SK-N-SH treated with all-trans-retinoic acid at 6 μM for 48 hours (cell line): ENCODE results near the gene SLC25A34.

Source experiments
- ATAC-seq: fragments of 200-7000 bp; cut with Tn5 transposase; 3 replicates; pipeline ENCODE4 v1.9.1; 2020; ENCODE audit warnings: mild to moderate bottlenecking, moderate library complexity
- ARNTL ChIP-seq: fragments of 450-650 bp; formaldehyde crosslinking; IDR thresholded peaks from 2 replicates; pipeline ENCODE4 v1.5.0; 2020; ENCODE audit warnings: low read depth, mild to moderate bottlenecking, moderate library complexity, borderline replicate concordance
- BACH2 ChIP-seq: fragments of 250-450 bp; sonication (Bioruptor Pico); IDR thresholded peaks from 2 replicates; pipeline ENCODE4 v1.9.0; 2021; ENCODE audit warnings: mild to moderate bottlenecking, borderline replicate concordance
- CSDC2 ChIP-seq: fragments of 250-450 bp; sonication (Bioruptor Pico); IDR thresholded peaks from 2 replicates; pipeline ENCODE4 v1.5.0; 2020; ENCODE audit warnings: mild to moderate bottlenecking, moderate library complexity
- ESRRG ChIP-seq: fragments of 250-450 bp; sonication (Bioruptor Pico); IDR thresholded peaks from 2 replicates; pipeline ENCODE4 v1.6.1; 2021; ENCODE audit warnings: mild to moderate bottlenecking
- GLIS3 ChIP-seq: fragments of 250-450 bp; sonication (Bioruptor Pico); IDR thresholded peaks from 2 replicates; pipeline ENCODE4 v1.5.0; 2020; ENCODE audit warnings: mild to moderate bottlenecking, moderate library complexity
- ISL1 ChIP-seq: fragments of 250-450 bp; sonication (Bioruptor Pico); IDR thresholded peaks from 2 replicates; pipeline ENCODE4 v2.1.2; 2022; ENCODE audit warnings: mild to moderate bottlenecking, moderate library complexity
- OSR1 ChIP-seq: fragments of 250-450 bp; sonication (Bioruptor Pico); IDR thresholded peaks from 2 replicates; pipeline ENCODE4 v1.8.0; 2022; ENCODE audit warnings: moderate library complexity, mild to moderate bottlenecking, inconsistent platforms
- PPARA ChIP-seq: fragments of 250-450 bp; sonication (Bioruptor Pico); IDR thresholded peaks from 2 replicates; pipeline ENCODE4 v1.5.0; 2020; ENCODE audit warnings: mild to moderate bottlenecking, borderline replicate concordance
- RARB ChIP-seq: fragments of 250-450 bp; sonication (Bioruptor Pico); IDR thresholded peaks from 2 replicates; pipeline ENCODE4 v1.8.0; 2021; ENCODE audit warnings: mild to moderate bottlenecking, moderate library complexity
- TCF4 ChIP-seq: fragments of 250-450 bp; sonication (Bioruptor Pico); IDR thresholded peaks from 2 replicates; pipeline ENCODE4 v1.8.0; 2021; ENCODE audit warnings: mild to moderate bottlenecking, moderate library complexity, borderline replicate concordance
- TOX ChIP-seq: fragments of 250-450 bp; sonication (Bioruptor Pico); IDR thresholded peaks from 2 replicates; pipeline ENCODE4 v1.8.0; 2021; ENCODE audit warnings: mild to moderate bottlenecking, moderate library complexity, borderline replicate concordance
- ZC3H10 ChIP-seq: fragments of 250-450 bp; sonication (Bioruptor Pico); IDR thresholded peaks from 2 replicates; pipeline ENCODE4 v1.5.1; 2021; ENCODE audit warnings: mild to moderate bottlenecking, moderate library complexity
- ZFP3 ChIP-seq: fragments of 250-450 bp; sonication (Bioruptor Pico); IDR thresholded peaks from 2 replicates; pipeline ENCODE4 v1.5.0; 2020; ENCODE audit warnings: mild to moderate bottlenecking, moderate library complexity
- ZFP30 ChIP-seq: fragments of 450-650 bp; formaldehyde crosslinking; IDR thresholded peaks from 2 replicates; pipeline ENCODE4 v1.5.0; 2022; ENCODE audit warnings: mild to moderate bottlenecking, moderate library complexity
- ZNF565 ChIP-seq: fragments of 450-650 bp; formaldehyde crosslinking; conservative IDR thresholded peaks from 2 replicates; pipeline ENCODE4 v1.5.0; 2020; ENCODE audit warnings: low read depth, mild to moderate bottlenecking, moderate library complexity
- ZNF70 ChIP-seq: fragments of 450-650 bp; formaldehyde crosslinking; IDR thresholded peaks from 2 replicates; pipeline ENCODE4 v1.5.0; 2020; ENCODE audit warnings: mild to moderate bottlenecking, moderate library complexity
- ZNF8 ChIP-seq: fragments of 450-650 bp; formaldehyde crosslinking; IDR thresholded peaks from 2 replicates; pipeline ENCODE4 v1.5.0; 2020; ENCODE audit warnings: mild to moderate bottlenecking, moderate library complexity
- TF ChIP-seq, protein P1 (sequence below): fragments of 250-450 bp; sonication (Bioruptor Pico); IDR thresholded peaks from 2 replicates; pipeline ENCODE4 v1.8.0; 2020; ENCODE audit warnings: mild to moderate bottlenecking, moderate library complexity, borderline replicate concordance
- TF ChIP-seq, protein P2 (sequence below): fragments of 250-450 bp; sonication (Bioruptor Pico); IDR thresholded peaks from 2 replicates; pipeline ENCODE4 v1.5.0; 2020; ENCODE audit warnings: mild to moderate bottlenecking, moderate library complexity
- TF ChIP-seq, protein P3 (sequence below): fragments of 250-450 bp; sonication (Bioruptor Pico); IDR thresholded peaks from 2 replicates; pipeline ENCODE4 v1.5.1; 2021; ENCODE audit warnings: mild to moderate bottlenecking, moderate library complexity
- TF ChIP-seq, protein P4 (sequence below): fragments of 250-450 bp; sonication (Bioruptor Pico); IDR thresholded peaks from 2 replicates; pipeline ENCODE4 v1.5.1; 2020; ENCODE audit warnings: low read depth, mild to moderate bottlenecking, moderate library complexity
- TF ChIP-seq, protein P5 (sequence below): fragments of 250-450 bp; sonication (Bioruptor Pico); IDR thresholded peaks from 2 replicates; pipeline ENCODE4 v1.8.0; 2021; ENCODE audit warnings: low read depth, mild to moderate bottlenecking, moderate library complexity, borderline replicate concordance

Gene SLC25A34

DNA sequence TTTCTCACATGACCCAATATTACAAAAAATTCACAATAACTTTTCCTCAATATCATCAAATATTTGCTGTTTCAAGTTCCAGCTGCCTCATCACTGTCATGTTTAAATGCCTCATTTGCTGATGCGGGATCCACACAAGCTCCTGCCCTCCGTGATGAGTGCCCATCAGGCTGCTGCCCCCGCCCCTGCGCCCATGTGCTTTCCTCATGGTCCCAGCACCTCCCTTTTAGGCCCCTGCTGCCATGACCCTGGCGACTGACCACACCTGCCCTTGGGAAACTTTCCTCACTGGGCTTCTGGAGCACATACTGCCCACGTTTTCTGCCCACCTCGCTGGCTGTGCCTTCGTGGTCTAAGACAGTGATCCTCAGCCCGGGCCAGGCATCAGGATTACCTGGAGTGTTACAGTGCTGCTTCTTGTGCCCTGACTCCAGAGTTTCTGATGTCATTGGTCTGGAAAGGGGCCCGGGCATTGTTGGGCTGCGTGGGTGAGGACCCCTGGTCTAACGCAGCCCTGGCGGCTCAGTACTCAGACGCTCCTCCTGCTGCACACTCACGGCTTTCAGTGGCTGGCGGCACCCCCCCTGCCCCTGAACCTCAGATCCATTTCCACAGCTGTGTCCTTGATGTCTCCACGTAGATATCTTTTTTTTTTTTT, 31.4 kb upstream of the SLC25A34 start:
- TF ChIP-seq ZNF8 (CRISPR knock-in tag): no peak
- no peak for ATAC-seq

DNA sequence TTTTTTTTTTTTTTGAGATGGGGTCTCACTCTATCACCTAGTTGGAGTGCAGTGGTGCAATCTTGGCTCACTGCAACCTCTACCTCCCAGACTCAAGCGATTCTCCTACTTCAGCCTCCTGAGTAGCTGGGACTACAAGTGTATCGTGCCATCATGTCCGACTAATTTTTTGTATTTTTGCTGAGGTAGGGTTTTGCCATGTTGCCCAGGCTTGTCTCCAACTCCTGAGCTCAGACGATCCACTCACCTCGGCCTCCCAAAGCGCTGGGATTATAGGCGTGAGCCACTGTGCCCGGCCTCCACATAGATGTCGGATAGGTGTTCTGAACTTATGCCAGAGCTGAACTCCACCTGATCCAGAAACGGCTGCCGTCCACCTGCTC, 30.9 kb upstream of the SLC25A34 start:
- ATAC-seq: no peak
- TF ChIP-seq ARNTL (CRISPR knock-in tag) (no peak), ISL1 (no peak), BACH2 (CRISPR knock-in tag) (no peak), ZNF70 (no peak), OSR1 (no peak), ESRRG (CRISPR knock-in tag) (no peak), RARB (CRISPR knock-in tag) (no peak), ZC3H10 (CRISPR knock-in tag) (no peak), ZNF565 (no peak), TOX (CRISPR knock-in tag) (no peak)
- TF ChIP-seq, protein P1, sequence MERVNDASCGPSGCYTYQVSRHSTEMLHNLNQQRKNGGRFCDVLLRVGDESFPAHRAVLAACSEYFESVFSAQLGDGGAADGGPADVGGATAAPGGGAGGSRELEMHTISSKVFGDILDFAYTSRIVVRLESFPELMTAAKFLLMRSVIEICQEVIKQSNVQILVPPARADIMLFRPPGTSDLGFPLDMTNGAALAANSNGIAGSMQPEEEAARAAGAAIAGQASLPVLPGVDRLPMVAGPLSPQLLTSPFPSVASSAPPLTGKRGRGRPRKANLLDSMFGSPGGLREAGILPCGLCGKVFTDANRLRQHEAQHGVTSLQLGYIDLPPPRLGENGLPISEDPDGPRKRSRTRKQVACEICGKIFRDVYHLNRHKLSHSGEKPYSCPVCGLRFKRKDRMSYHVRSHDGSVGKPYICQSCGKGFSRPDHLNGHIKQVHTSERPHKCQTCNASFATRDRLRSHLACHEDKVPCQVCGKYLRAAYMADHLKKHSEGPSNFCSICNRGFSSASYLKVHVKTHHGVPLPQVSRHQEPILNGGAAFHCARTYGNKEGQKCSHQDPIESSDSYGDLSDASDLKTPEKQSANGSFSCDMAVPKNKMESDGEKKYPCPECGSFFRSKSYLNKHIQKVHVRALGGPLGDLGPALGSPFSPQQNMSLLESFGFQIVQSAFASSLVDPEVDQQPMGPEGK (CRISPR knock-in tag): no peak

DNA sequence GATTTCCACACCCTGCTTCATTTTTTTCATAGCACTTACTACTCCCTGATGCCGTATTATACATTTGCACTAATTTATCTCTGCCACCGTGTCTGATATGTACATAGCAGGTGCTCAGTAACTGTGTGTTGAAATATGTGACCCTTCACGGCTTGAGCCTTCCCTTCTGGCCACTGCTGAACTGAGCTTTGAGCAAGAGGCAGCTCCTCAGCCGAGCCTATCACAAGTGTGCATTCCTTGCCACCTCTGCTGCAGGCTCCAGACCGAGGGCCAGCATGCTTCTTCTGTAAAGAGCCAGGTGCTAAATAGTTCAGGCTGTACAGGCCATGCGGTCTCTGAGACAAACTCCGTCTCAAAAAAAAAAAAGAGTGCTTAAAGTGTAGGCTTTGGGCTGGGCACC, 29.3 kb upstream of the SLC25A34 start:
- no peak for ATAC-seq
- TF ChIP-seq GLIS3 (CRISPR knock-in tag): no peak
- TF ChIP-seq ZFP30 (CRISPR knock-in tag): no peak
- no peak for TF ChIP-seq ISL1
- no peak for TF ChIP-seq ESRRG (CRISPR knock-in tag)
- TF ChIP-seq ZFP3 (CRISPR knock-in tag): no peak
- no peak for TF ChIP-seq TCF4 (CRISPR knock-in tag)

DNA sequence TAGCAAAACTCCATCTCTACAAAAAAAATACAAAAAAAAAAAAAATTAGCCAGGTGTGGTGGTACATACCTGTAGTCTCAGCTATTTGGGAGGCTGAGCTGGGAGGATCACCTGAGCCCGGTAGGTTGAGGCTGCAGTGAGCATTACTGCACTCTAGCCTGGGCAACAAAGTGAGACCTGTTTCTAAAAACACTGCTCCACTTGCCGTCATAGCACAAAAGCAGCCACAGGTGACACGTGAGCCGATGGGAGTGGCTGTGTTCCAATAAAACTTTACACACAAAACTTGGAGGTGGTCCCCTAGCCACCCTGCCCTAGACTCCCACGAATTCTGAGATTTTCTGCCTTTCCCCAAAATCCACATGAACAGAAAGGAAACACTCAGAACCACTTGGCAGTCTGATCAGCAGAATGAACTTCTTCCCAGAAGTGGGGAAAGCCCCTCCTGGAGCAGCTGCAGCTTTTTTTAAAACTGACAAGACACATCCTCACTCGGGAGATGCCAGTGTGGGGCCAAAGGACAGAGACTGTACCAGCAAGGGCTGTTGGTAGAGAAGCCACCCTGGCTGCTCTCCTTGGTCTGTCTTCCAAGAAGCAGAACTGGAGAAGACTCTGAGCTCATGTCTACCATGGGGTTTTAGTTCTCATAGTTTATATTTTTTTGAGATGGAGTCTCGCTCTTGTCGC, 28.7 kb upstream of the SLC25A34 start:
- ATAC-seq: no peak

More for the DNA sequence above, 28.7 kb upstream of the SLC25A34 start:
- no peak for TF ChIP-seq PPARA (CRISPR knock-in tag)
- no peak for TF ChIP-seq ARNTL (CRISPR knock-in tag)
- no peak for TF ChIP-seq ISL1
- no peak for TF ChIP-seq ZC3H10 (CRISPR knock-in tag)
- no peak for TF ChIP-seq CSDC2 (CRISPR knock-in tag)
- TF ChIP-seq ZNF8 (CRISPR knock-in tag): no peak
- TF ChIP-seq TOX (CRISPR knock-in tag): no peak
- no peak for TF ChIP-seq ESRRG (CRISPR knock-in tag)
- TF ChIP-seq, protein P1 (CRISPR knock-in tag): no peak
- TF ChIP-seq, protein P2, sequence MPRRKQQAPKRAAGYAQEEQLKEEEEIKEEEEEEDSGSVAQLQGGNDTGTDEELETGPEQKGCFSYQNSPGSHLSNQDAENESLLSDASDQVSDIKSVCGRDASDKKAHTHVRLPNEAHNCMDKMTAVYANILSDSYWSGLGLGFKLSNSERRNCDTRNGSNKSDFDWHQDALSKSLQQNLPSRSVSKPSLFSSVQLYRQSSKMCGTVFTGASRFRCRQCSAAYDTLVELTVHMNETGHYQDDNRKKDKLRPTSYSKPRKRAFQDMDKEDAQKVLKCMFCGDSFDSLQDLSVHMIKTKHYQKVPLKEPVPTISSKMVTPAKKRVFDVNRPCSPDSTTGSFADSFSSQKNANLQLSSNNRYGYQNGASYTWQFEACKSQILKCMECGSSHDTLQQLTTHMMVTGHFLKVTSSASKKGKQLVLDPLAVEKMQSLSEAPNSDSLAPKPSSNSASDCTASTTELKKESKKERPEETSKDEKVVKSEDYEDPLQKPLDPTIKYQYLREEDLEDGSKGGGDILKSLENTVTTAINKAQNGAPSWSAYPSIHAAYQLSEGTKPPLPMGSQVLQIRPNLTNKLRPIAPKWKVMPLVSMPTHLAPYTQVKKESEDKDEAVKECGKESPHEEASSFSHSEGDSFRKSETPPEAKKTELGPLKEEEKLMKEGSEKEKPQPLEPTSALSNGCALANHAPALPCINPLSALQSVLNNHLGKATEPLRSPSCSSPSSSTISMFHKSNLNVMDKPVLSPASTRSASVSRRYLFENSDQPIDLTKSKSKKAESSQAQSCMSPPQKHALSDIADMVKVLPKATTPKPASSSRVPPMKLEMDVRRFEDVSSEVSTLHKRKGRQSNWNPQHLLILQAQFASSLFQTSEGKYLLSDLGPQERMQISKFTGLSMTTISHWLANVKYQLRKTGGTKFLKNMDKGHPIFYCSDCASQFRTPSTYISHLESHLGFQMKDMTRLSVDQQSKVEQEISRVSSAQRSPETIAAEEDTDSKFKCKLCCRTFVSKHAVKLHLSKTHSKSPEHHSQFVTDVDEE (CRISPR knock-in tag): no peak
- TF ChIP-seq, protein P3, sequence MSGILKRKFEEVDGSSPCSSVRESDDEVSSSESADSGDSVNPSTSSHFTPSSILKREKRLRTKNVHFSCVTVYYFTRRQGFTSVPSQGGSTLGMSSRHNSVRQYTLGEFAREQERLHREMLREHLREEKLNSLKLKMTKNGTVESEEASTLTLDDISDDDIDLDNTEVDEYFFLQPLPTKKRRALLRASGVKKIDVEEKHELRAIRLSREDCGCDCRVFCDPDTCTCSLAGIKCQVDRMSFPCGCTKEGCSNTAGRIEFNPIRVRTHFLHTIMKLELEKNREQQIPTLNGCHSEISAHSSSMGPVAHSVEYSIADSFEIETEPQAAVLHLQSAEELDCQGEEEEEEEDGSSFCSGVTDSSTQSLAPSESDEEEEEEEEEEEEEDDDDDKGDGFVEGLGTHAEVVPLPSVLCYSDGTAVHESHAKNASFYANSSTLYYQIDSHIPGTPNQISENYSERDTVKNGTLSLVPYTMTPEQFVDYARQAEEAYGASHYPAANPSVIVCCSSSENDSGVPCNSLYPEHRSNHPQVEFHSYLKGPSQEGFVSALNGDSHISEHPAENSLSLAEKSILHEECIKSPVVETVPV (CRISPR knock-in tag): no peak
- TF ChIP-seq ZNF565: no peak
- TF ChIP-seq, protein P4, sequence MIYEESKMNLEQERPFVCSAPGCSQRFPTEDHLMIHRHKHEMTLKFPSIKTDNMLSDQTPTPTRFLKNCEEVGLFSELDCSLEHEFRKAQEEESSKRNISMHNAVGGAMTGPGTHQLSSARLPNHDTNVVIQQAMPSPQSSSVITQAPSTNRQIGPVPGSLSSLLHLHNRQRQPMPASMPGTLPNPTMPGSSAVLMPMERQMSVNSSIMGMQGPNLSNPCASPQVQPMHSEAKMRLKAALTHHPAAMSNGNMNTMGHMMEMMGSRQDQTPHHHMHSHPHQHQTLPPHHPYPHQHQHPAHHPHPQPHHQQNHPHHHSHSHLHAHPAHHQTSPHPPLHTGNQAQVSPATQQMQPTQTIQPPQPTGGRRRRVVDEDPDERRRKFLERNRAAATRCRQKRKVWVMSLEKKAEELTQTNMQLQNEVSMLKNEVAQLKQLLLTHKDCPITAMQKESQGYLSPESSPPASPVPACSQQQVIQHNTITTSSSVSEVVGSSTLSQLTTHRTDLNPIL (CRISPR knock-in tag): no peak
- TF ChIP-seq, protein P5, sequence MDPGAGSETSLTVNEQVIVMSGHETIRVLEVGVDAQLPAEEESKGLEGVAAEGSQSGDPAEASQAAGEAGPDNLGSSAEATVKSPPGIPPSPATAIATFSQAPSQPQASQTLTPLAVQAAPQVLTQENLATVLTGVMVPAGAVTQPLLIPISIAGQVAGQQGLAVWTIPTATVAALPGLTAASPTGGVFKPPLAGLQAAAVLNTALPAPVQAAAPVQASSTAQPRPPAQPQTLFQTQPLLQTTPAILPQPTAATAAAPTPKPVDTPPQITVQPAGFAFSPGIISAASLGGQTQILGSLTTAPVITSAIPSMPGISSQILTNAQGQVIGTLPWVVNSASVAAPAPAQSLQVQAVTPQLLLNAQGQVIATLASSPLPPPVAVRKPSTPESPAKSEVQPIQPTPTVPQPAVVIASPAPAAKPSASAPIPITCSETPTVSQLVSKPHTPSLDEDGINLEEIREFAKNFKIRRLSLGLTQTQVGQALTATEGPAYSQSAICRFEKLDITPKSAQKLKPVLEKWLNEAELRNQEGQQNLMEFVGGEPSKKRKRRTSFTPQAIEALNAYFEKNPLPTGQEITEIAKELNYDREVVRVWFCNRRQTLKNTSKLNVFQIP (CRISPR knock-in tag): no peak
- no peak for TF ChIP-seq TCF4 (CRISPR knock-in tag)
- TF ChIP-seq ZFP30 (CRISPR knock-in tag): no peak
